Activated CD4-positive, alpha-beta T cell treated with anti-CD3 and anti-CD28 coated beads, Interleukin-2, amount 50 U/mL, for 1 hour (primary cell): ENCODE results near the gene RO60.

ENCODE experiments used
- DNase-seq: peaks from one replicate; pipeline ENCODE4 v3.0.0-alpha.2; 2020

The RO60 gene

GRCh38 chr1:193062698-193063463, 3.5 kb downstream of the RO60 start:
- no peak for DNase-seq

DNA sequence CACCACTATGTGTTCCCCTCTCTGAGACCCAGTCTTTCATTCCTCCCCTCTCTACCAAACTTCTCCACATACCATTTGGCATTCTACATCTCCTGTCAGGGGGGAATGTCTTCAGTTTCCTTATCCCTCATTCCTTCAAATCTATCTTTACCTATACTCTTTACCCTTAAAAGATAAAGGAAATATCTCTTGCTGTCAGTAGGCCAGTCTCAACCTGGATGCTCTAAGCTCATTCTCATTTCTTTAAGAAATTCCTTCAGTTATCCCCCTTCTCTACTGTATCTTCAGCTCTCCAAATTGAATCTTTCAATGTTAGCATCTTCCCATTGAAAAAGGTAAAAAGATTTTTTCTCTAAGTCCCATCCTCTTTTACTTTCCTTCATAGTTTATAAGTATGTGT, 6.5 kb downstream of the RO60 start:
- DNase-seq: no peak

DNA sequence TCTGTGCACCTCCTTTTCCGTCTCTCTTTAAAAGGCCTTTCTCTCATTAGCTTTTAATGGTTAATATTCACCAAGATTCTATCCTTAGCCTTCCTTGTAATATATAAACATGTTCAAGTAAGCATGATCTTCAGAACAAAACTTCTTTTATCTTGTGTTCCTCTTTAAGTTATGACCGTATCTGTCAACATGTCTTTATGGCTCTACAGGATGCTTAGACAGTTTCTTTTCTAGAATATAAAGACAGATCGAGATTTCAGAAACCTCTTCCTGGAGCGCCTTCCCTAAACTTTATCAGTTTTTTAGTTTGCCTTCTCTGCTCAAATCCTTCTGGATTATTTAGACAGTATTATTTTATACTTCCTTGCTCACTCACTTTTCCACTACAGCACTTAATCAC, 7.2 kb downstream of the RO60 start:
- no peak for DNase-seq

DNA sequence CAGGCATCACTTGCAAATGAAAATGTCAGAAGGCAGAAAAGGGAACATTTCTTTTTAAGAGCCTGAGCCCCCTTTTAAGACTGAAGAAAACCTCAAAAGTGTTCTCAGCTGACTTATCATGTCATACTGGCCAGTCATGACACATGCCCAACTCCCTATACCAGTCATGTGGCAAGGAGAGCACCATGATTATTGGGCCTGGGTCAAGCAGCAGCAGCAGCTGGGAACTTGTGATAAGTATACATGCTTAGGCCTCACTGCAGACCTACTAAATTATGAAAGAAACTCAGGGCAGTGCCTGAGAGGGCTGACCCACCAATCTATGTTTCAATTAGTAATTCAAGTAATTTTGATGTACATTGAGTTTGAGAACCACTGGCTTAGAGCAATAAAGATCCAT, 8.6 kb downstream of the RO60 start:
- DNase-seq: no peak

- DNase-seq: no peak
These were observed 10.5 kb downstream of the RO60 start for GRCh38 chr1:193069748-193070385.

DNA sequence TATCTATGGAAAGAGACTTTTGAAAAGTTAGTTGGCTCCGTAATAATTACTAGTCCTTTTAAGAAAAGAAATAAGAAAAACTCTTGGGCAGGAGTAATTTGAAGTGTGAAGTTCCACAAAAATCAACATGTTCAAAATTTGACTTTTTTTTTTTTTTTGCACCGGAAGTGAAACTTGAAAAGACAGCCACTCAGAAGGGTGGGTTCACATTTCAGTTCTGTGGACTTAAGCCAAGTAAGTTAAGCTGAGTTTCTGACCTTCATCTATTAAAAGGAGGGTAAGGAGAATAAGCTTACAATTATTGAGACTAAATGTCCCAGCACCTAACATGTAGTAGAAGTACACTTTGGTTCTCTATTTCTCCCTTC, 11.0 kb downstream of the RO60 start:
- no peak for DNase-seq

- no peak for DNase-seq
These were observed 11.5 kb downstream of the RO60 start for GRCh38 chr1:193070942-193071341.

DNA sequence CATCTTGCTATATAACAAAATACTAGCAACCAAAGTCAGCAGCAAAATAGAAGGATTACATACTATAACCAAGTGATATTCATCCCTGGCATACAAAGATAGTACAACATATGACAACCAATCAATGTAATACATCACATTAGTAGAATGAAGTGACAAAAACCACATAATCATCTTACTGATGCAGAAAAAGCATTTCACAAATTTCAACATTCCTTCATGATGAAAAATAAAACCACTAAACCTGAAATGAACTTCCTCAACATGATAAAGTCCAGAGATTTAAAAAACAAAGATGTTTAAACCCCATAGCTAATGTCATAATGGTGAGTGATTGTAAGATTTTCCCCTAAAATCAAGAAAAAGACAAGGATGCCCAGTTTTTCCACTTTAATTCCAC, 18.6 kb downstream of the RO60 start:
- DNase-seq: no peak

DNA sequence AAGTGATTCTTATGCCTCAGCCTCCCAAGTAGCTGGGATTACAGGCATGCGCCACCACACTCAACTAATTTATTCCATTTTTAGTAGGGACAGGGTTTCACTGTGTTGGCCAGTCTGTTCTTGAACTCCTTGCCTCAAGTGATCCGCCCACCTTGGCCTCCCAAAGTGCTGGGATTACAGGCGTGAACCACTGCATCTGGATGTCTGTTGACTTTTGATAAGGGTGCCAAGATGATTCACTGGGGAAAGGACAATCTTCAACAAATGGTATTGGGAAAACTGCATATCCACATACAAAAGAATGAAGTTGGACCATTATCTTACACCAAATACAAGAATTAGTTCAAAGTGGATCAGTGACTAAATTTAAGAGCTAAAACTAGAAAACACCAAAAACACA, 19.8 kb downstream of the RO60 start:
- DNase-seq: no peak

DNA sequence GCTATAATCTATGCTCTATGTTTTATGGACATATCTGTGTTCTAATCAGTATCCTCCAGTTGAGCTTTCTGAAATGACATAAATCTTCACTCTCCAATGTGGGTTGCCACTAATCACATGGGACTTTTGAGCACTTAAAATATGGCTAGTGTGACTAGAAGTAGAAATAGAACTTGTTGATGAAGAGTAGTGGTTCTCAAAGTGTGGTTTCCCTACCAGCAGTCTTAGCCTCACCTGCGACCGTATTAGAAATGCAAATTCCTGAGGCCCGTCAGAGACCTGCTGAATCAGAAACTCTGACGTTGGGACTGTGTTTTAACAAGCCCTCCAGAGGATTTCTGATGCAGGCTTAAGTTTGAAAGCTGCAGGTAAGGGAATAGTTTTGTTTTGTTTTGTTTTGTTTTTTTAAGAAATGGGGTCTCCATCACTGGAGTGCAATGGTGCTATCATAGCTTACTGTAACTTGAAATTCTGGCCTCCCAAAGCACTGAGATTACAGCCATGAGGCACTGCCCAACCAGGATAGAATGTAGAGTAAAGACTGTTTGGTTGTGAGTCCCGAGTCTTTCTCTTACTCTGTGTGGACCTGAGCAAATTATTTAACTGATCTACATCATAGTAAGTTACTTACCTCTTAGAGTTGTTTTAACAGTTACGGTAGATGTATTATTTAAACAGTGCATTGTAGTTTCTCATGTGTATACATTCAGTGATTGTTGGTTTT, 24.1 kb downstream of the RO60 start:
- no peak for DNase-seq

- DNase-seq: no peak
These were observed 25.9 kb downstream of the RO60 start for GRCh38 chr1:193085263-193085662.

DNA sequence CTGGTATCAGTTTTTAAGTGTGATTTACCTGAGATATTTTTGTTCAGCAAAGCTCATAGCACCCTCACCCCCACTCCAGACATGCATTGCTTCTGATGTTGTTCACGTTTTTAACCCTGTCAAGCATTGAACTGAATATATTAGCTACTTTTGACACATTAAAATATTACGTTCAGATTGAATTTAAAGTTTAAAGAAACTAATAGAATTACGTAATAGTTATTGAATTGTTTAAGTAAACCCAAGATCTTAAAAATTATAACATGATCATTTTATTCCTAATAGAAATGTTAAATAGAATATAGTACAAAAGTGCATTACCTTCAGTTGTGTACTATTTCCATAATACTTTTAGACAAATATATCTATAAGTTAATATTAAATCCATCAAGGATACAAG, 26.9 kb downstream of the RO60 start:
- DNase-seq: no peak

DNA sequence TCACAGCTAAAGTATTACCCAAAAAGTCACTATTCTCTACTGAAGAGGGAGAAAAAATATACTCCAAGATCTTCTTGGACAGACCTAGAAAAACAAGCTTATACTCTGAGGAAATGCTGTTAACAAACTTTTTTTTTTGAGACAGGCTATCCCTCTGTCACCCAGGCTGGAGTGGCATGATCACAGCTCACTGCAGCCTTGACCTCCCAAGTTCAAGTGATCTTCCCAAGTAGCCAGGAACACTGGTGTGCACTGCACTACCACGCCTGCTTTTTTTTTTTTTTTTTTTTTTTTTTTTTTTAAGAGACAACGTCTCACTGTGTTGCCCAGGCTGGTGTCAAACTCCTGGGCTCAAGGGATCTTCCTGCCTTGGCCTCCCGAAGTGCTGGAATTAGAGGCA, 28.5 kb downstream of the RO60 start:
- no peak for DNase-seq

DNA sequence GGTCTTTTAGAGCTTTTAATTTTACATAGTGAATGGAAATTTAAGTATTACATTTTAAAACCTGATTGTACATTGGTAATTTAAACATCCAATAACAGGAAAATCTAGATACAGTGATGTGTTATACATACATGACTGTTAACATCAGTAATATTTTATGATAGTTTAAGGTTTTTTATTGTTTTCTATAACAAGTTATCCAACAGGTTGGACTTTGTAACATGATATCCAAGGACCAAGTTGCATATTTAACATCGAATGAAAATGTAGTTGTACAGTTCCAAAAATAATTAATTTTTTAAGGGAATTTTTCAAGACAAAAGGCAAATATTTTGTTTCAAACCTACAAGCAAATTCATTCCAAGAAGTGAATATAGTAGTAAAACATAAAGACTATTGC, 31.5 kb downstream of the RO60 start:
- DNase-seq: no peak

- no peak for DNase-seq
These were observed 34.7 kb downstream of the RO60 start for GRCh38 chr1:193094112-193094511.

DNA sequence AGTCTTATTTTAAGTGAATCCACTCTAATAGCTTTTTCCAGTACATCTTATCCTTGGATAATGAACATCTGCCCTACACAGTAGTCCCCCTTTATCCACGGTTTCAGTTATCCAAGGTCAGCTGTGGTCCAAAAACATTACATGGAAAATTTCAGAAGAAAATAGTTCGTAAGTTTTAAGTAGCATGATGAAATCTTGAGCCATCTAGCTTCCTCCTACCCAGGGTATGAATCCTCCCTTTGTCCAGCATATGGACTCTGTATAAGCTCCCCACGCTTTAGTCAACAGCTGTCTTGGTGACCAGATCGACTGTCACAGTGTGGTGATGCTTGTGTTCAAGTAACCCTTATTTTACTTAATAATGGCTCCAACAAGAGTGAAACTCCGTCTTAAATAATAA, 43.2 kb downstream of the RO60 start:
- DNase-seq: no peak

GRCh38 chr1:193103759-193104501, 44.5 kb downstream of the RO60 start:
- DNase-seq: no peak

DNA sequence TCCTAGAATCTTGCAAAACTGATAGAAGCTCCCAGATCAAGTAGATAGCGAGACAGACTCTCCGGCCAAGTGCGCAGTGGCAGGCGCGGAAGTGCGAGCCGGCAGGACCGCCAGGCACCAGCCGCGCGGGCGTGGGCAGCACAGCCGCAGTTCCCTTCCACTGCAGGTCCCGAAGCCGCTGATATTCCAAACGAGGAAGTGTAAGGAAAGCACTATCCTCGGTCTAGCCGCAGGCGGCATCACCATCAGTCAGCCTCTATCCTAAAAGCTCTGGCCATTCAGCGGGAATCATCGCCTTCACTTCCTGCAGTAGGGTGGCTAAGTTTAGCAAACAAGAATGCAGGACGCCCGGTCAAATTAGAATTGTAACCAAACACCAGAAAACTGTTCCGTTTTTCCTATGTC, 45.1 kb downstream of the RO60 start:
- DNase-seq: no peak

DNA sequence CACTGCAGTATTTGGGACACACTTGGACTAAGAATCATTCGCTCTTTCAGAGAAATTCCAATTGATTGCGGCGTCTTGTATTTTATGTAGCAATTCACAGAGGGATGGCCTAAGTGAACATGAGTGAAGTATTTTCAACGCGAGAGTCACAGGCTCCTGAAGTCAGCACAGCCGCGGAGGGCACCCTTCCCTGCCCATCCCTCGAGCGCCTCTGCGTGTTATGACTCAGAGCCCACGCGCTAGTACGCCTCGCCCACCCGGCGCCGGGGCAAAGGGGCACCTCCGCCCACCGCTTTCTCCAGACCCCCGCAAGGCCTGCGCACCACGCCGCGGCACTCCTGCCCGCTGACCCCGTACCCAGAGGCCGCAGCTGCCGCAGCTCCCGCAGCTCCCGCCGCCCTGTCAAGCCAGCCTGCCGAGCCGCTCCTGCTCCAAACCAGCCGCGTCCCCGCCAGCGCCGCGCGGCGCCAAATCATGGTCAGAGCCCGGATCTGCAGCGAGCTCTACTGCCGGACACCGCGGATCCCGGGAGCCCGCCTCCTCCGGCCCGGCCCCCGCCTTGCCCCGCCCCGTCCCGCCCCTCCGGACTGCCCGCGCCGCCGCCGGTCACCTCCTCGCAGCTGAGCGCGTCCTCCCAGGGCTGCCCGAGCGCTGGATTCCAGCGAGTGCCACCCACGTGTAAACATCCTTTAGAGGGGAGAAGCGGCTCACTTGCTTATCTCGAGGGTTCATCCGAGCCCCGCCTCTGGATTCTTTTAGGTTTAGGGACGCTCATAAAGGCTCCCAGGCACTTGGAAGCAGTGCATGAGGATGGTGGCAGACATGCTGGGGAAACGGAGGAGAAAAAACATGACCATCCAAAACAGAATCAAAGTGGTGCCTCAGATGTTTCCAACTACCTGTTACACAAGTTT, 45.8 kb downstream of the RO60 start, which contains the start of gene GLRX2:
Gene GLRX2 (minus strand): TSS at position 508 of the 914 bp plus-strand sequence. CDS start 32 bp downstream, at position 476.
- DNase-seq: peak; percentile 63

- no peak for DNase-seq
These were observed 46.4 kb downstream of the RO60 start for GRCh38 chr1:193105821-193106177.

DNA sequence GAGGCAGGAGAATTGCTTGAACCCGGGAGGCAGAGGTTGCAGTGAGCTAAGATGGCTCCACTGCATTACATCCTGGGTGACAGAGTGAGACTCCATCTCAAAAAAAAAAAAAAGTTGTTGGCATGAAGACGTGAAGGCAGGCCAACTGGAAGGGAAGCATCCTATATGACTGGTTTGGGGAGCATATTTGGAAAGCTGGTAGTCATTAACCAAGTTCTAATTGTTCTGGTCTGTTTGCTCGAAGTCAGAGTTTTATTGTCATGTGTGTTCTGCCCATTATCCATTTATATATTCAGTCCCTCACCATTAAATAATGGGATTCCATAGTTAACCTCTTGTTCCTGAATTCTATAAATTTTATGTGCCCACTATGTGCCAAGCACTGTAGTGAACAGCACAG, 49.1 kb downstream of the RO60 start:
- DNase-seq: no peak
